Measurements from ENCODE around the gene KRTAP9-1. TPM values are rescaled to one million over a fixed set of nuclear protein-coding genes. Genes with fewer than 3 reads are reported as not detected.
"Not testable (repeated sequence)": the region's sequence is repeated elsewhere in the genome, so short reads cannot be mapped to it uniquely, and the experiment has no call there.

Gene KRTAP9-1
- total RNA-seq, 4 donors from 2014 or later: not detected

DNA sequence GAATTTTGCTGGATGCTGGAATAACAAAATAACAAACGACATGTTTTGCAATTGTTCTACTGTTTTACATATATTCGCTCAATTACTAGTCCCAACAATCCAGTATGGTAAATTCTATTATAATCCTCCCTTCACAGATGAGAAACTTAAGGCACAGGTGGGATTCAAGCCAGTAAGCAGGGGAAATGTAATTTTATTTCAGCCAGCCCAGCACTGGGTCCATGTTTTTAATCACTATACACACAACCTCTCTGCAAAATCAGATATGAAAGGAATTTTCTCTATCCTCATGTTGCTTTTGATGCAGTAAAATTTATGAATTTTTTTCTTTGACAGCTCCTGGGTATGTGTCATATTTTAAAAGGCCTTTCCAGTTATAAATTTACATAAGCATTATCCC lies 44.4 kb upstream of the KRTAP9-1 start:
- in situ Hi-C loops (cut with MboI; ENCODE audit: low pct_ligation_motif_present in 1 of 4, low pct_unique_long_range_greater_than_20kb in 1 of 4, low sequenced_read_pairs in 3 of 4): no loop called here
- no peaks in the 10 kb centered on the region for H3K27me3 ChIP-seq
- H3K9me3 ChIP-seq: peaks cover 9 to 11% of the 10 kb centered on the region in 2 donors
- H3K36me3 ChIP-seq: no peaks in the 10 kb centered on the region
- intact Hi-C loops (cut with DNase I; ENCODE audit: low total_unique reads): no loop called here
- no peak for DNase-seq
- 87 to 94% methylated on average over 2 of the region's 2 CpGs for WGBS, 2 donors (ENCODE audit: low coverage in 1 of 2)
- no peak for TF ChIP-seq EP300 (IDR thresholded peaks at IDR 0.05; ENCODE audit: low read depth)
- no peak for TF ChIP-seq POLR2AphosphoS5 (IDR thresholded peaks at IDR 0.05)
- no peak for TF ChIP-seq POLR2A (IDR thresholded peaks at IDR 0.05)
- TF ChIP-seq, protein P1, sequence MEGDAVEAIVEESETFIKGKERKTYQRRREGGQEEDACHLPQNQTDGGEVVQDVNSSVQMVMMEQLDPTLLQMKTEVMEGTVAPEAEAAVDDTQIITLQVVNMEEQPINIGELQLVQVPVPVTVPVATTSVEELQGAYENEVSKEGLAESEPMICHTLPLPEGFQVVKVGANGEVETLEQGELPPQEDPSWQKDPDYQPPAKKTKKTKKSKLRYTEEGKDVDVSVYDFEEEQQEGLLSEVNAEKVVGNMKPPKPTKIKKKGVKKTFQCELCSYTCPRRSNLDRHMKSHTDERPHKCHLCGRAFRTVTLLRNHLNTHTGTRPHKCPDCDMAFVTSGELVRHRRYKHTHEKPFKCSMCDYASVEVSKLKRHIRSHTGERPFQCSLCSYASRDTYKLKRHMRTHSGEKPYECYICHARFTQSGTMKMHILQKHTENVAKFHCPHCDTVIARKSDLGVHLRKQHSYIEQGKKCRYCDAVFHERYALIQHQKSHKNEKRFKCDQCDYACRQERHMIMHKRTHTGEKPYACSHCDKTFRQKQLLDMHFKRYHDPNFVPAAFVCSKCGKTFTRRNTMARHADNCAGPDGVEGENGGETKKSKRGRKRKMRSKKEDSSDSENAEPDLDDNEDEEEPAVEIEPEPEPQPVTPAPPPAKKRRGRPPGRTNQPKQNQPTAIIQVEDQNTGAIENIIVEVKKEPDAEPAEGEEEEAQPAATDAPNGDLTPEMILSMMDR (IDR thresholded peaks at IDR 0.05): no peak
- H3K27ac ChIP-seq: no peak overlapping the region
- no peak overlapping the region for H3K4me3 ChIP-seq
- no peaks in the 10 kb centered on the region for H3K4me1 ChIP-seq

DNA sequence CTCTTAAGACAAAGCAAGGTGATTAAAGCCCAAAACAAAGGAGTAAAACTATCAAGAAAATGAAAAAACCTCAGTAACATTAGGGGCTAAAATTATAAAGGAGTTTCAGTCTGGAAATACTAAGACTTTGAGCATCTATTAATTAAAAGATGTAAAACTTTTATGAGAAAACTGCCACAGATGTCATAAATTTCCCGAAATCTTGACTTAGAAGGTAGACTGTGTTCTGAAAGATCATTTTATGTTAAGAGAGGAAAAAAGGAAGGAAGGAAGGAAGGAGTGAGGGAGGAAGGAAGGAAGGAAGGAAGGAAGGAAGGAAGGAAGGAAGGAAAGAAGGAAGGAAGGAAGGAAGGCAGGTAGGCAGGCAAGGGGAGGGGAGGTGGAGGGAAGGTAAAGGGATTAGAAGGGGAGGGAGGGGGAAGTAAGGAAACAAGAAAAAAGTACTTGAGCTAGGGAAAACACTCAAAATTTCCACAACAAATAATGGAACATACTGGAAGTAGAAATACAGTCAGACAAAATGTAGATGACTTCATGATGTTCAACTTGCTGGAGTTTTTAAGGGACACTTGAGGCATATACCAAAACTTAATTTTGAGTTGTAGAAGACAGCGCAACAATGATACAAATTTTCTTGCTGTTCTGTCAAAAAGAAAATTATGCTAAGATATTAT lies 42.0 kb upstream of the KRTAP9-1 start:
- Histone ChIP-seq H3K36me3 (no peaks in the 10 kb centered on the region), H3K4me1 (no peaks in the 10 kb centered on the region), H3K4me3 (no peak overlapping the region), H3K9me3 (peaks cover 5 to 7% of the 10 kb centered on the region in 2 donors), H3K27ac (no peak overlapping the region), H3K27me3 (peaks cover 9% of the 10 kb centered on the region)
- 81 to 89% methylated on average over 1 to 2 of the region's 2 CpGs for WGBS, 2 donors (ENCODE audit: low coverage in 1 of 2)
- in situ Hi-C loops (cut with MboI; ENCODE audit: low pct_ligation_motif_present in 1 of 4, low pct_unique_long_range_greater_than_20kb in 1 of 4, low sequenced_read_pairs in 3 of 4) (no loop called here), intact Hi-C loops (cut with DNase I; ENCODE audit: low total_unique reads) (no loop called here)
- TF ChIP-seq EP300 (IDR thresholded peaks at IDR 0.05; ENCODE audit: low read depth): no peak
- no peak for TF ChIP-seq POLR2AphosphoS5 (IDR thresholded peaks at IDR 0.05)
- TF ChIP-seq, protein P1 (IDR thresholded peaks at IDR 0.05): no peak
- no peak for TF ChIP-seq POLR2A (IDR thresholded peaks at IDR 0.05)
- no peak for DNase-seq

DNA sequence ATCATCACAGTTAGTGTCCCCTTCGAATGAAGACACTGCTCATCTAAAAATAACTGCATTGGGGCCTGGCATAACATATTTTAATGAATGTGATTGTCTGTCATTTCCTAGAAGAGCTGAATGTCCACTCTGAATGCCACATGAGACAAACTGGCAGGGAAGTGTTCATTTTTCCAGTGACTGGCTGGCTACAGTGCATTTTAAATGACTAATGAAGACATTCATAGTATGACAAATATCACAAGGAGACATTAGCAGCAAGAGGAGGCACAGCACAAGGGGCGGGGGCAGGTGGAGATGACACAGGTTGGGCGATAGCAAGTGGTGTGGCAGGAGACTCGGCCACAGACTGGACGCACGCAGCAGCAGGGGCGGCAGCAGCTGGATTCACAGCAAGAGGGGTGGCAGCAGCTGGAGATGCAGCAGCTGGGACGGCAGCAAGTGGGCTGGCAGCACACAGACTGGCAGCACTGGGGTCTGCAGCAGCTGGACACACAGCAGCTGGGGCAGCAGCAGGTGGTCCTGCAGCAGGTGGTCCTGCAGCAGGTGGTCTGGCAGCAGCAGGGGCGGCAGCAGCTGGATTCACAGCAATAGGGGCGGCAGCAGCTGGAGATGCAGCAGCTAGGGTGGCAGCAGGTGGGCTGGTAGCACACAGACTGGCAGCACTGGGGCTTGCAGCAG lies 40.6 kb upstream of the KRTAP9-1 start:
- H3K9me3 ChIP-seq; DNase-seq; H3K4me1 ChIP-seq; H3K27ac ChIP-seq; in situ Hi-C loops (cut with MboI; ENCODE audit: low pct_ligation_motif_present in 1 of 4, low pct_unique_long_range_greater_than_20kb in 1 of 4, low sequenced_read_pairs in 3 of 4); H3K36me3 ChIP-seq; H3K27me3 ChIP-seq; H3K4me3 ChIP-seq; intact Hi-C loops (cut with DNase I; ENCODE audit: low total_unique reads): not testable (repeated sequence)
- 81 to 84% methylated on average over 6 to 10 of the region's 10 CpGs for WGBS, 2 donors (ENCODE audit: low coverage in 1 of 2)

DNA sequence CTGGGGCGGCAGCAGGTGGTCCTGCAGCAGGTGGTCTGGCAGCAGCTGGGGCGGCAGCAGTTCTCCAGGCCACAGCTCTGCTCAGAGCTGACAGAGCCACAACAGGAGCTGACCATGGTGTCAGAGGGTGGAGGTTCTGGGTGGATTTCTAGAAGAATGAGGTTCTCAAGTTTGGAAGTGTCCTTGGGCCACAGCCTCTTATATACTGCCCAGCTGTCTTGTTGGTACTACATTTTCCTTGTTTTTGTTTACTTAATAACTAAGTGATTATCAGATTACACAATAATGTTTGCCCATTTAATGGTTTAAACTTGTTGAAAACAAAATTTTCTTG lies 40.1 kb upstream of the KRTAP9-1 start, which contains the start of gene KRTAP4-5:
KRTAP4-5 (minus strand) TSS at position 174 of the 334 bp plus-strand sequence; CDS start at position 116, 58 bp downstream.
- Histone ChIP-seq H3K27ac (no peak within 1 kb of the TSS), H3K4me3 (no peak within 1 kb of the TSS), H3K27me3 (peaks cover 12% of the 10 kb centered on the region), H3K4me1 (no peaks in the 10 kb centered on the region), H3K36me3 (no peaks in the 10 kb centered on the region), H3K9me3 (no peaks in the 10 kb centered on the region)
- 83% methylated on average over 1 of the region's 2 CpGs; no CpG with 5 or more reads in 1 of the 2 donors for WGBS, 2 donors (ENCODE audit: low coverage in 1 of 2)
- TF ChIP-seq EP300 (IDR thresholded peaks at IDR 0.05; ENCODE audit: low read depth) (no peak), POLR2A (IDR thresholded peaks at IDR 0.05) (no peak), POLR2AphosphoS5 (IDR thresholded peaks at IDR 0.05) (no peak)
- TF ChIP-seq, protein P1 (IDR thresholded peaks at IDR 0.05): no peak
- DNase-seq: no peak
- intact Hi-C loops (cut with DNase I; ENCODE audit: low total_unique reads): no loop called here
- in situ Hi-C loops (cut with MboI; ENCODE audit: low pct_ligation_motif_present in 1 of 4, low pct_unique_long_range_greater_than_20kb in 1 of 4, low sequenced_read_pairs in 3 of 4): no loop called here
